ENCODE measurements around the gene HS3ST5. TPM values are rescaled to one million over a fixed set of nuclear protein-coding genes. Genes with fewer than 3 reads are reported as not detected.
A peak's percentile ranks its signal among the peaks of the same experiment; 100 is the strongest.

HS3ST5 gene
- total RNA-seq, 2 donors from 2014 or later, result not detected

- Histone ChIP-seq H3K27ac (no peak overlapping the region), H3K4me1 (ENCODE audit: control insufficient read depth in 1 of 2, low read depth in 2 of 2) (peaks cover 0 to 17% of the 10 kb centered on the region in 2 donors), H3K27me3 (replicated peaks; ENCODE audit: insufficient read depth) (no peaks in the 10 kb centered on the region), H3K36me3 (no peaks in the 10 kb centered on the region), H3K9me3 (no peaks in the 10 kb centered on the region), H3K4me3 (peak overlapping the region; percentile 73)
- DNase-seq (ENCODE audit: low spot score), result no peak
- TF ChIP-seq CTCF (IDR thresholded peaks at IDR 0.05), result no peak
- ATAC-seq (ENCODE audit: insufficient number of reproducible peaks, low FRiP score, low read depth), result no peak
Observed at GRCh38 chr6:114342086-114342825, 567 bp downstream of the HS3ST5 start.

GRCh38 chr6:114339706-114340105, 3.1 kb downstream of the HS3ST5 start:
- no peak for ATAC-seq (ENCODE audit: insufficient number of reproducible peaks, low FRiP score, low read depth)
- H3K9me3 ChIP-seq, result no peaks in the 10 kb centered on the region
- H3K4me3 ChIP-seq, result no peak overlapping the region
- H3K27ac ChIP-seq, result no peak overlapping the region
- DNase-seq (ENCODE audit: low spot score), result no peak
- no peaks in the 10 kb centered on the region for H3K36me3 ChIP-seq
- H3K27me3 ChIP-seq (replicated peaks; ENCODE audit: insufficient read depth), result no peaks in the 10 kb centered on the region
- TF ChIP-seq CTCF (IDR thresholded peaks at IDR 0.05), result no peak
- H3K4me1 ChIP-seq (ENCODE audit: control insufficient read depth in 1 of 2, low read depth in 2 of 2), result peaks cover 0 to 17% of the 10 kb centered on the region in 2 donors

GRCh38 chr6:114334237-114334636, 8.6 kb downstream of the HS3ST5 start:
- no peak for TF ChIP-seq CTCF (IDR thresholded peaks at IDR 0.05)
- no peaks in the 10 kb centered on the region for H3K36me3 ChIP-seq
- no peak for DNase-seq (ENCODE audit: low spot score)
- no peaks in the 10 kb centered on the region for H3K27me3 ChIP-seq (replicated peaks; ENCODE audit: insufficient read depth)
- H3K4me1 ChIP-seq (ENCODE audit: control insufficient read depth in 1 of 2, low read depth in 2 of 2), result no peaks in the 10 kb centered on the region
- H3K9me3 ChIP-seq, result no peaks in the 10 kb centered on the region
- no peak for ATAC-seq (ENCODE audit: insufficient number of reproducible peaks, low FRiP score, low read depth)
- H3K4me3 ChIP-seq, result no peak overlapping the region
- no peak overlapping the region for H3K27ac ChIP-seq

- Histone ChIP-seq H3K4me1 (ENCODE audit: control insufficient read depth in 1 of 2, low read depth in 2 of 2) (no peaks in the 10 kb centered on the region), H3K27ac (no peak overlapping the region), H3K4me3 (no peak overlapping the region), H3K36me3 (no peaks in the 10 kb centered on the region), H3K9me3 (no peaks in the 10 kb centered on the region), H3K27me3 (replicated peaks; ENCODE audit: insufficient read depth) (no peaks in the 10 kb centered on the region)
- ATAC-seq (ENCODE audit: insufficient number of reproducible peaks, low FRiP score, low read depth) (no peak), DNase-seq (ENCODE audit: low spot score) (no peak)
- TF ChIP-seq CTCF (IDR thresholded peaks at IDR 0.05), result no peak
Observed at GRCh38 chr6:114327074-114327473, 15.7 kb downstream of the HS3ST5 start.

GRCh38 chr6:114323784-114324183, 19.0 kb downstream of the HS3ST5 start:
- Histone ChIP-seq H3K36me3 (no peaks in the 10 kb centered on the region), H3K4me3 (no peak overlapping the region), H3K27ac (no peak overlapping the region), H3K27me3 (replicated peaks; ENCODE audit: insufficient read depth) (no peaks in the 10 kb centered on the region), H3K9me3 (no peaks in the 10 kb centered on the region), H3K4me1 (ENCODE audit: control insufficient read depth in 1 of 2, low read depth in 2 of 2) (no peaks in the 10 kb centered on the region)
- no peak for ATAC-seq (ENCODE audit: insufficient number of reproducible peaks, low FRiP score, low read depth)
- TF ChIP-seq CTCF (IDR thresholded peaks at IDR 0.05), result no peak
- DNase-seq (ENCODE audit: low spot score), result no peak

All from thoracic aorta (tissue), 2 donors.